ENCODE measurements around the gene HPN.

GRCh38 chr19:35044317-35045117, 3.0 kb downstream of the HPN start:
- TF ChIP-seq, protein P1, sequence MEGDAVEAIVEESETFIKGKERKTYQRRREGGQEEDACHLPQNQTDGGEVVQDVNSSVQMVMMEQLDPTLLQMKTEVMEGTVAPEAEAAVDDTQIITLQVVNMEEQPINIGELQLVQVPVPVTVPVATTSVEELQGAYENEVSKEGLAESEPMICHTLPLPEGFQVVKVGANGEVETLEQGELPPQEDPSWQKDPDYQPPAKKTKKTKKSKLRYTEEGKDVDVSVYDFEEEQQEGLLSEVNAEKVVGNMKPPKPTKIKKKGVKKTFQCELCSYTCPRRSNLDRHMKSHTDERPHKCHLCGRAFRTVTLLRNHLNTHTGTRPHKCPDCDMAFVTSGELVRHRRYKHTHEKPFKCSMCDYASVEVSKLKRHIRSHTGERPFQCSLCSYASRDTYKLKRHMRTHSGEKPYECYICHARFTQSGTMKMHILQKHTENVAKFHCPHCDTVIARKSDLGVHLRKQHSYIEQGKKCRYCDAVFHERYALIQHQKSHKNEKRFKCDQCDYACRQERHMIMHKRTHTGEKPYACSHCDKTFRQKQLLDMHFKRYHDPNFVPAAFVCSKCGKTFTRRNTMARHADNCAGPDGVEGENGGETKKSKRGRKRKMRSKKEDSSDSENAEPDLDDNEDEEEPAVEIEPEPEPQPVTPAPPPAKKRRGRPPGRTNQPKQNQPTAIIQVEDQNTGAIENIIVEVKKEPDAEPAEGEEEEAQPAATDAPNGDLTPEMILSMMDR (IDR thresholded peaks at IDR 0.05; ENCODE audit: low read depth, low read length, poor library complexity, severe bottlenecking) = peak; percentile 99
- TF ChIP-seq EZH2phosphoT487 (IDR thresholded peaks at IDR 0.05; ENCODE audit: borderline replicate concordance, low read length) = no peak

Data from DOHH2 (cell line).